ENCODE measurements around the gene SMCO2.
"Not testable (repeated sequence)": the region's sequence is repeated elsewhere in the genome, so short reads cannot be mapped to it uniquely, and the experiment has no call there.

GRCh38 chr12:27544858-27545257 is 98.3 kb downstream of the SMCO2 start:
- TF ChIP-seq RAD21, BORCS8-MEF2B (CRISPR knock-in tag; IDR thresholded peaks at IDR 0.05): not testable (repeated sequence)

Measured in HepG2 (cell line).